OCI-LY7 (cell line): ENCODE data around the gene IMMP2L. TPM values are rescaled to one million over a fixed set of nuclear protein-coding genes. Genes with fewer than 3 reads are reported as not detected.

Experiments
- BruUV-seq: library from RNA; stranded (reverse); fragments of 400-500 nt; replicated peaks from 2 replicates; lab custom pipeline; 2021; lab: Mats Ljungman, UMichigan
- CTCF ChIA-PET: fragments of 300-600 bp; sonication (Branson Sonifier 250); formaldehyde crosslinking; loops from one replicate; lab custom pipeline; 2022; ENCODE audit warnings: antibody characterized with exemption; ENCODE audit not compliant: unreplicated experiment; lab: Charles Lee
- POLR2A ChIA-PET: fragments of 300-600 bp; sonication (Branson Sonifier 250); formaldehyde crosslinking; loops from one replicate; lab custom pipeline; 2022; ENCODE audit warnings: antibody characterized with exemption; lab: Charles Lee
- DNase-seq: peaks from one replicate; pipeline ENCODE4 v3.0.0-alpha.2; 2015; ENCODE audit warnings: low spot score
- H2AFZ ChIP-seq: fragments of 200-600 bp; sonication (generic), shearing (Covaris generic); 2 replicates; pipeline ENCODE4 v1.6.1; 2014; ENCODE audit warnings: mild to moderate bottlenecking, antibody characterized with exemption, low read length, moderate library complexity
- H3K27ac ChIP-seq: fragments of 200-600 bp; sonication (generic); 2 replicates; pipeline ENCODE4 v1.5.1; 2014; ENCODE audit warnings: mixed run types, low read depth, mild to moderate bottlenecking, moderate library complexity, low read length, inconsistent platforms; ENCODE audit not compliant: poor library complexity, severe bottlenecking
- H3K36me3 ChIP-seq: fragments of 200-600 bp; sonication (generic); 2 replicates; pipeline ENCODE4 v1.6.1; 2014; ENCODE audit warnings: mild to moderate bottlenecking, antibody characterized with exemption, low read length, moderate library complexity, mixed read lengths; ENCODE audit not compliant: insufficient read depth
- H3K4me1 ChIP-seq: fragments of 200-600 bp; sonication (generic); 2 replicates; pipeline ENCODE4 v1.5.1; 2014; ENCODE audit warnings: mild to moderate bottlenecking, low read length; ENCODE audit not compliant: insufficient read depth, poor library complexity, severe bottlenecking
- H3K4me2 ChIP-seq: fragments of 200-600 bp; sonication (generic); 2 replicates; pipeline ENCODE4 v1.6.1; 2014; ENCODE audit warnings: mild to moderate bottlenecking, low read length
- H3K4me3 ChIP-seq: fragments of 200-600 bp; sonication (generic); 2 replicates; pipeline ENCODE4 v1.5.1; 2014; ENCODE audit warnings: mild to moderate bottlenecking, low read depth, low read length; ENCODE audit not compliant: poor library complexity, severe bottlenecking
- H3K79me2 ChIP-seq: fragments of 200-600 bp; sonication (generic); 2 replicates; pipeline ENCODE4 v1.6.1; 2016; ENCODE audit warnings: low read depth, mild to moderate bottlenecking, low read length, moderate library complexity, mixed read lengths; ENCODE audit not compliant: insufficient read depth
- H3K9me2 ChIP-seq: fragments of 200-600 bp; sonication (generic); 2 replicates; pipeline ENCODE4 v1.6.1; 2016; ENCODE audit warnings: mild to moderate bottlenecking, low read length, mixed read lengths; ENCODE audit not compliant: insufficient read depth
- H3K9me3 ChIP-seq: fragments of 200-600 bp; sonication (generic); 2 replicates; pipeline ENCODE4 v1.6.1; 2014; ENCODE audit warnings: mild to moderate bottlenecking, mixed run types, low read length, mixed read lengths
- H4K20me1 ChIP-seq: fragments of 200-600 bp; sonication (generic); 2 replicates; pipeline ENCODE4 v1.6.1; 2014; ENCODE audit warnings: mild to moderate bottlenecking, antibody characterized with exemption, low read length, moderate library complexity, mixed read lengths; ENCODE audit not compliant: insufficient read depth
- EZH2phosphoT487 ChIP-seq: fragments of 200-600 bp; sonication (generic); IDR thresholded peaks from 2 replicates; pipeline ENCODE4 v1.6.1; 2018; ENCODE audit warnings: low read depth, borderline replicate concordance, mild to moderate bottlenecking, mixed run types, antibody characterized with exemption, low read length, moderate library complexity, mixed read lengths
- intact Hi-C: fragments of 100-400 bp; cut with micrococcal nuclease; formaldehyde crosslinking; loops from one replicate; pipeline ENCODE4 v1.10.0; 2022; ENCODE audit not compliant: unreplicated experiment
- total RNA-seq, 2 experiments: library from RNA; depleted of rRNA in 1 of 2; stranded (reverse); fragments of >200 nt in 1 of 2; shearing (Covaris generic) in 1 of 2; gene quantifications; 2 replicates each; pipeline ENCODE4 v1.2.3, GENCODE V29; 2014 to 2022
- TF ChIP-seq, protein P1 (sequence below): fragments of 200-600 bp; sonication (generic); conservative IDR thresholded peaks from 2 replicates; pipeline ENCODE4 v1.5.1; 2014; ENCODE audit warnings: mild to moderate bottlenecking, antibody characterized with exemption, low read length, moderate library complexity, mixed read lengths

IMMP2L gene
- total RNA-seq, 2 experiments from 2014 or later: 8.0 to 25.4 TPM

DNA sequence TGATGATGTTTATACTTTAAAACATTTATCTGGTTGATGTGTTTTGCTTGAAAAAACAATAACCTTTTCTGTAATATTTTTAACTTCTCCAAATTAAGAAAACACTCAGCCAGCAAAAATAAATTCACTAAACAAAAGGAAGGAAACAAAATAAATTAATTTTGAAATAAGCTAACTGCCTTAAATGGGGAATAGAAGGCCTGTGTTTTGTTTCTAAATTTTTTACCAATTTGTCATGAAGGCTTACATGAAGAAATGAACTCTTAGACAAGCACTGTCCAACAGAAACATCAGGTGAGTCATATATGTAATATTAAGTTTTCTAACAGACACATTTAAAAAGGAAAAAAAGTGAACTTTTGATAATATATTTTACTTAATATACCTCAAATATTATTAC lies 402.9 kb downstream of the IMMP2L start:
- H3K9me2 ChIP-seq: no peaks in the 10 kb centered on the region
- no peak for DNase-seq
- H2AFZ ChIP-seq: no peak overlapping the region
- H3K9me3 ChIP-seq: no peaks in the 10 kb centered on the region
- H3K4me2 ChIP-seq: no peak overlapping the region
- no peak overlapping the region for H3K4me3 ChIP-seq
- H3K4me1 ChIP-seq: no peaks in the 10 kb centered on the region
- no peaks in the 10 kb centered on the region for H3K36me3 ChIP-seq
- ChIA-PET POLR2A (interaction anchor here (0.5 kb wide), 1 partner anchor 25 kb away, joined by 3 read pairs; no protein-coding TSS in a partner anchor), CTCF (no interaction called here)
- TF ChIP-seq, protein P1, sequence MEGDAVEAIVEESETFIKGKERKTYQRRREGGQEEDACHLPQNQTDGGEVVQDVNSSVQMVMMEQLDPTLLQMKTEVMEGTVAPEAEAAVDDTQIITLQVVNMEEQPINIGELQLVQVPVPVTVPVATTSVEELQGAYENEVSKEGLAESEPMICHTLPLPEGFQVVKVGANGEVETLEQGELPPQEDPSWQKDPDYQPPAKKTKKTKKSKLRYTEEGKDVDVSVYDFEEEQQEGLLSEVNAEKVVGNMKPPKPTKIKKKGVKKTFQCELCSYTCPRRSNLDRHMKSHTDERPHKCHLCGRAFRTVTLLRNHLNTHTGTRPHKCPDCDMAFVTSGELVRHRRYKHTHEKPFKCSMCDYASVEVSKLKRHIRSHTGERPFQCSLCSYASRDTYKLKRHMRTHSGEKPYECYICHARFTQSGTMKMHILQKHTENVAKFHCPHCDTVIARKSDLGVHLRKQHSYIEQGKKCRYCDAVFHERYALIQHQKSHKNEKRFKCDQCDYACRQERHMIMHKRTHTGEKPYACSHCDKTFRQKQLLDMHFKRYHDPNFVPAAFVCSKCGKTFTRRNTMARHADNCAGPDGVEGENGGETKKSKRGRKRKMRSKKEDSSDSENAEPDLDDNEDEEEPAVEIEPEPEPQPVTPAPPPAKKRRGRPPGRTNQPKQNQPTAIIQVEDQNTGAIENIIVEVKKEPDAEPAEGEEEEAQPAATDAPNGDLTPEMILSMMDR: no peak
- no peak for TF ChIP-seq EZH2phosphoT487
- H3K79me2 ChIP-seq: no peaks in the 10 kb centered on the region
- H3K27ac ChIP-seq: no peak overlapping the region
- no TSS peak for BruUV-seq
- no peaks in the 10 kb centered on the region for H4K20me1 ChIP-seq
- intact Hi-C loops: no loop called here

DNA sequence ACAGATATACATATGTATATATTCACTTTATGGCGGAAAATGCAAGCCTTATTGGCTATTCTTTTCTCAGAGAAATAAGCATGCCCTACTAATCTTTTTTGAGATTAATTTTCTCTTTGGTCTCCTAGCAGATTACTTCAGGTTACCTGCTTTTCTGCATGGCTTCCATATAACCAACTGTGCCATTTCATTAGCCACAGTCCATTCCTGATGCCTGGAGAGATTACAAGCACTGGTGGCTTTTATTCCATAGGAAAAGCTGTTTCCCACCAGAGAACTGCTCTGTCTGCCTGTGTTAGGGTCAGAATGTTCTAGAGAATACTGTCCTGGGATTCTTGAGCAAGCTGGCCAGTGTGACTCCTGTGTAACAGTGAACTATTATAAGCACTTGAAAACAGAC lies 411.6 kb downstream of the IMMP2L start:
- Histone ChIP-seq H3K27ac (no peak overlapping the region), H3K4me1 (no peaks in the 10 kb centered on the region), H3K9me3 (no peaks in the 10 kb centered on the region), H3K9me2 (no peaks in the 10 kb centered on the region; the same call in 1 of the 2 replicates), H2AFZ (no peak overlapping the region), H3K4me3 (no peak overlapping the region), H3K79me2 (no peaks in the 10 kb centered on the region), H3K4me2 (no peak overlapping the region), H4K20me1 (no peaks in the 10 kb centered on the region), H3K36me3 (no peaks in the 10 kb centered on the region)
- DNase-seq: no peak
- BruUV-seq: no TSS peak
- intact Hi-C loops: no loop called here
- ChIA-PET CTCF (no interaction called here), POLR2A (no interaction called here)
- TF ChIP-seq, protein P1: no peak
- no peak for TF ChIP-seq EZH2phosphoT487

DNA sequence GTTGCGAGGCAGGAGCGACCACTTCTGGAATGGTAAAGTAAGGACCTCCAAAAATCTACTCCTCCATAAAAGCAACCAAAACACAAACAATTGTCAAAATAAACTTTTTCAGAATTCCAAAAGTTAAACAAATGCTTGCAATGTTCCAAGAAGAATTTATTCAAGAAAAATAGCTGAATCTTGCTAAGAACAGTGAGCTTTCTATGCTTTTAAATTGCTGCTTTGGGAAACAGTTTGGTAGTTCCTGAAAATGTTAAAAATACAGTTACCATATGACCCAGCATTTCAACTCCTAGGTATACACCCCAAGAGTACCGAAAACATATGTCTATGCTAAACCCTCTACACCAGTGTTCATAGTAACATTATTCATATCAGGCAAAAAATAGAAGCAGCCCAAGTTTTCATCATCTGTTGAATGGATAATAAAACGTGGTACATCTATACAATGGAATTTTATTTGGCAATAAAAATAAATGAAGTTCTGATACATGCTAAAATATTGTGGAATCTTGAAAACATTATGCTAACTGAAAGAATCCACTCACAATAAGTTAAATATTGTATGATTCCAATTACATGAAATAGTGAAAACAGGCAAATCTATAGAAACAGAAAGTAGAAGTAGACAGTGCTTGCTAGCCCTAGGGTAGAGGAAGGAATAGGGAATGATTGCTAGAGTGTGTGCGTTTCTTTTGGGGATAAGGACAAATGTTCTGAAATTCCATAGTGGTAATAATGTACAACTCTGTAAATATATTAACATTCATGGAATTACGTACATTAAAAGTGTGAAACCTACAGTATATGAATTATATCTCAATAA lies 414.4 kb downstream of the IMMP2L start:
- TF ChIP-seq, protein P1: no peak
- no peak for TF ChIP-seq EZH2phosphoT487
- H3K79me2 ChIP-seq: no peaks in the 10 kb centered on the region
- no peaks in the 10 kb centered on the region for H3K36me3 ChIP-seq
- H3K9me3 ChIP-seq: no peaks in the 10 kb centered on the region
- intact Hi-C loops: no loop called here
- BruUV-seq: no TSS peak
- DNase-seq: no peak
- H3K9me2 ChIP-seq: no peaks in the 10 kb centered on the region; the same call in 1 of the 2 replicates
- H3K4me3 ChIP-seq: no peak overlapping the region
- H2AFZ ChIP-seq: no peak overlapping the region
- H4K20me1 ChIP-seq: no peaks in the 10 kb centered on the region
- no peak overlapping the region for H3K27ac ChIP-seq
- no peaks in the 10 kb centered on the region for H3K4me1 ChIP-seq
- POLR2A ChIA-PET: interaction anchor here (0.7 to 1.5 kb wide), 2 partner anchors 18 to 519 kb away, joined by 3 read pairs; no protein-coding TSS in a partner anchor
- H3K4me2 ChIP-seq: no peak overlapping the region
- CTCF ChIA-PET: no interaction called here
